ENCODE measurements around the gene ZYG11A.
"Not testable (repeated sequence)": the region's sequence is repeated elsewhere in the genome, so short reads cannot be mapped to it uniquely, and the experiment has no call there.

Gene ZYG11A

GRCh38 chr1:52852854-52853253 lies 10.3 kb downstream of the ZYG11A start:
- DNase-seq = no peak
- Histone ChIP-seq H3K9me3 (no peaks in the 10 kb centered on the region), H3K27me3 (no peaks in the 10 kb centered on the region), H3K36me3 (no peaks in the 10 kb centered on the region), H3K4me1 (no peaks in the 10 kb centered on the region), H3K4me3 (ENCODE audit: low read depth, low read length) (no peak overlapping the region)
- TF ChIP-seq CTCF (IDR thresholded peaks at IDR 0.05; ENCODE audit: low read depth, low read length) = no peak

- no peak for DNase-seq
- TF ChIP-seq CTCF (IDR thresholded peaks at IDR 0.05; ENCODE audit: low read depth, low read length) = no peak
- Histone ChIP-seq H3K27me3 (no peaks in the 10 kb centered on the region), H3K4me1 (no peaks in the 10 kb centered on the region), H3K9me3 (no peaks in the 10 kb centered on the region), H3K36me3 (no peaks in the 10 kb centered on the region), H3K4me3 (ENCODE audit: low read depth, low read length) (no peak overlapping the region)
These were observed 13.0 kb downstream of the ZYG11A start for GRCh38 chr1:52855584-52855983.

GRCh38 chr1:52856026-52856425 lies 13.5 kb downstream of the ZYG11A start:
- DNase-seq = no peak
- Histone ChIP-seq H3K9me3 (no peaks in the 10 kb centered on the region), H3K27me3 (no peaks in the 10 kb centered on the region), H3K4me1 (no peaks in the 10 kb centered on the region), H3K4me3 (ENCODE audit: low read depth, low read length) (no peak overlapping the region), H3K36me3 (no peaks in the 10 kb centered on the region)
- TF ChIP-seq CTCF (IDR thresholded peaks at IDR 0.05; ENCODE audit: low read depth, low read length) = no peak

GRCh38 chr1:52857443-52857842 lies 14.9 kb downstream of the ZYG11A start:
- H3K4me1 ChIP-seq = no peaks in the 10 kb centered on the region
- no peak for TF ChIP-seq CTCF (IDR thresholded peaks at IDR 0.05; ENCODE audit: low read depth, low read length)
- no peak for DNase-seq
- H3K27me3 ChIP-seq = no peaks in the 10 kb centered on the region
- no peaks in the 10 kb centered on the region for H3K36me3 ChIP-seq
- no peaks in the 10 kb centered on the region for H3K9me3 ChIP-seq
- H3K4me3 ChIP-seq (ENCODE audit: low read depth, low read length) = no peak overlapping the region

- no peak for DNase-seq
- no peaks in the 10 kb centered on the region for H3K4me1 ChIP-seq
- H3K36me3 ChIP-seq = no peaks in the 10 kb centered on the region
- no peaks in the 10 kb centered on the region for H3K9me3 ChIP-seq
- H3K4me3 ChIP-seq (ENCODE audit: low read depth, low read length) = no peak overlapping the region
- no peaks in the 10 kb centered on the region for H3K27me3 ChIP-seq
- TF ChIP-seq CTCF (IDR thresholded peaks at IDR 0.05; ENCODE audit: low read depth, low read length) = no peak
These were observed 20.3 kb downstream of the ZYG11A start for GRCh38 chr1:52862666-52863458.

- H3K4me3 ChIP-seq (ENCODE audit: low read depth, low read length) = no peak overlapping the region
- no peaks in the 10 kb centered on the region for H3K4me1 ChIP-seq
- no peak for DNase-seq
- H3K27me3 ChIP-seq = no peaks in the 10 kb centered on the region
- no peak for TF ChIP-seq CTCF (IDR thresholded peaks at IDR 0.05; ENCODE audit: low read depth, low read length)
- H3K36me3 ChIP-seq = no peaks in the 10 kb centered on the region
- H3K9me3 ChIP-seq = no peaks in the 10 kb centered on the region
These were observed 24.7 kb downstream of the ZYG11A start for GRCh38 chr1:52867087-52867863.

- H3K9me3 ChIP-seq; H3K27me3 ChIP-seq; H3K36me3 ChIP-seq; H3K4me3 ChIP-seq (ENCODE audit: low read depth, low read length); H3K4me1 ChIP-seq; DNase-seq: not testable (repeated sequence)
These were observed 27.2 kb downstream of the ZYG11A start for GRCh38 chr1:52869727-52870126.

Measured in BE2C (cell line).